SK-N-SH (cell line): Measurements from ENCODE around the gene CASP7. TPM values are rescaled to one million over a fixed set of nuclear protein-coding genes. Genes with fewer than 3 reads are reported as not detected.

ENCODE experiments used
- CTCF ChIA-PET: fragments of 300-600, 350-600 bp; formaldehyde crosslinking; extraction: SDS; loops from one replicate; lab custom pipeline; 2021; lab: Yijun Ruan, JAX
- POLR2A ChIA-PET: fragments of 350-600 bp; sonication (Branson Sonifier 250); formaldehyde crosslinking; extraction: SDS; loops from one replicate; lab custom pipeline; 2020; ENCODE audit warnings: antibody characterized with exemption, inconsistent platforms; lab: Yijun Ruan, JAX
- DNase-seq: peaks from one replicate; pipeline ENCODE4 v3.0.0; 2012
- H2AFZ ChIP-seq: fragments of 200-600 bp; sonication (generic); 2 replicates; pipeline ENCODE4 v1.8.1; 2016; ENCODE audit warnings: antibody characterized with exemption, mild to moderate bottlenecking, low read depth
- H3F3A ChIP-seq: fragments of 200-600 bp; sonication (generic); replicated peaks from 2 replicates; pipeline ENCODE3; 2016; ENCODE audit warnings: antibody characterized with exemption, mild to moderate bottlenecking; ENCODE audit not compliant: insufficient read depth
- H3K27ac ChIP-seq, 2 experiments: fragments of 200-500 bp in 1 of 2; fragments of 200-600 bp in 1 of 2; sonication (Bioruptor generic) in 1 of 2; sonication (generic), shearing (Covaris generic) in 1 of 2; 2 replicates each; pipeline versions ENCODE4 v1.5.1 to v1.6.1; 2014 to 2016; ENCODE audit warnings: low read depth in 2 of 2, inconsistent platforms in 1 of 2, low read length in 1 of 2, mild to moderate bottlenecking in 1 of 2, mixed read lengths in 1 of 2
- H3K27me3 ChIP-seq: fragments of 200-600 bp; sonication (generic), shearing (Covaris generic); 2 replicates; pipeline ENCODE4 v1.6.1; 2016; ENCODE audit warnings: mixed run types; ENCODE audit not compliant: insufficient read depth
- H3K36me3 ChIP-seq, 2 experiments: fragments of 200-500 bp in 1 of 2; fragments of 200-600 bp in 1 of 2; sonication (Bioruptor generic) in 1 of 2; sonication (generic) in 1 of 2; replicated peaks in 1 of 2; 2 replicates each; pipeline versions ENCODE3 to v1.5.1; 2014 to 2016; ENCODE audit warnings: low read length in 1 of 2, mild to moderate bottlenecking in 1 of 2; ENCODE audit not compliant: insufficient read depth in 2 of 2, control insufficient read depth in 1 of 2
- H3K4me1 ChIP-seq, 2 experiments: fragments of 200-500 bp in 1 of 2; fragments of 200-600 bp in 1 of 2; sonication (Bioruptor generic) in 1 of 2; sonication (generic), shearing (Covaris generic) in 1 of 2; 2 replicates each; pipeline versions ENCODE4 v1.5.1 to v1.6.1; 2014 to 2016; ENCODE audit warnings: low read depth in 1 of 2, low read length in 1 of 2, mixed run types in 1 of 2; ENCODE audit not compliant: insufficient read depth in 2 of 2, control insufficient read depth in 1 of 2
- H3K4me2 ChIP-seq: fragments of 200-600 bp; sonication (generic), shearing (Covaris generic); 2 replicates; pipeline ENCODE4 v1.6.1; 2017; ENCODE audit warnings: mixed run types
- H3K4me3 ChIP-seq, 2 experiments: fragments of 200-500 bp in 1 of 2; fragments of 200-600 bp in 1 of 2; sonication (Bioruptor generic) in 1 of 2; sonication (generic), shearing (Covaris generic) in 1 of 2; 2 replicates each; pipeline versions ENCODE4 v1.5.1 to v1.8.1; 2014 to 2016; ENCODE audit warnings: low read depth in 2 of 2, inconsistent platforms in 1 of 2, low read length in 1 of 2, mild to moderate bottlenecking in 1 of 2, mixed read lengths in 1 of 2, moderate library complexity in 1 of 2
- H3K79me2 ChIP-seq: fragments of 200-600 bp; sonication (generic); 2 replicates; pipeline ENCODE4 v1.8.1; 2017; ENCODE audit warnings: mild to moderate bottlenecking; ENCODE audit not compliant: insufficient read depth
- H3K9ac ChIP-seq: fragments of 200-600 bp; sonication (generic); 2 replicates; pipeline ENCODE4 v1.6.1; 2017; ENCODE audit warnings: mixed run types
- H3K9me2 ChIP-seq: fragments of 200-600 bp; sonication (generic); 2 replicates; pipeline ENCODE4 v1.6.1; 2017; ENCODE audit warnings: mixed run types
- H3K9me3 ChIP-seq: fragments of 200-600 bp; sonication (generic); 2 replicates; pipeline ENCODE4 v1.6.1; 2017; ENCODE audit warnings: mixed run types, mild to moderate bottlenecking, moderate library complexity
- H4K20me1 ChIP-seq: fragments of 200-600 bp; sonication (generic); 2 replicates; pipeline ENCODE4 v1.6.1; 2017; ENCODE audit warnings: mild to moderate bottlenecking, mixed run types; ENCODE audit not compliant: insufficient read depth
- EZH2phosphoT487 ChIP-seq: fragments of 200-600 bp; sonication (generic); IDR thresholded peaks from 2 replicates; pipeline ENCODE4 v1.6.1; 2017; ENCODE audit warnings: low read depth, mixed run types, mild to moderate bottlenecking, antibody characterized with exemption, moderate library complexity, borderline replicate concordance
- FOSL2 ChIP-seq: IDR thresholded peaks from 2 replicates; pipeline ENCODE4 v1.4.0; 2012; ENCODE audit warnings: low read depth, mild to moderate bottlenecking, moderate library complexity, borderline replicate concordance
- GABPA ChIP-seq: IDR thresholded peaks from 2 replicates; pipeline ENCODE4 v1.4.0; 2012; ENCODE audit warnings: low read depth, mild to moderate bottlenecking
- IRF3 ChIP-seq: fragments of 150-350 bp; IDR thresholded peaks from 2 replicates; pipeline ENCODE4 v1.6.1; 2016; ENCODE audit warnings: mild to moderate bottlenecking, low read depth, low read length
- NFIC ChIP-seq: IDR thresholded peaks from 2 replicates; pipeline ENCODE4 v1.4.0; 2012; ENCODE audit warnings: borderline replicate concordance
- POLR2AphosphoS5 ChIP-seq: IDR thresholded peaks from 2 replicates; pipeline ENCODE4 v1.6.1; 2012; ENCODE audit warnings: low read depth, low read length
- RXRA ChIP-seq: IDR thresholded peaks from 2 replicates; pipeline ENCODE4 v1.4.0; 2012; ENCODE audit warnings: low read depth, mild to moderate bottlenecking, borderline replicate concordance
- TAF1 ChIP-seq: IDR thresholded peaks from 2 replicates; pipeline ENCODE4 v1.6.1; 2012; ENCODE audit warnings: low read depth, mild to moderate bottlenecking, low read length, moderate library complexity, borderline replicate concordance
- TEAD4 ChIP-seq: IDR thresholded peaks from 2 replicates; pipeline ENCODE4 v1.4.0; 2012; ENCODE audit warnings: mild to moderate bottlenecking, borderline replicate concordance; ENCODE audit not compliant: insufficient read depth
- WGBS: methylation state at CpG from one replicate; pipeline ENCODE4 v1.1.6; 2017; ENCODE audit warnings: low lambda C conversion rate; 5-methylcytosine and 5-hydroxymethylcytosine counted together
- polyA plus RNA-seq, 3 experiments: library from polyadenylated mRNA; depleted of rRNA; stranded (reverse); fragments of >200 nt; gene quantifications; 2 replicates each; pipeline ENCODE4 v1.2.3, GENCODE V29; 2012
- TF ChIP-seq, protein P1 (sequence below): IDR thresholded peaks from 2 replicates; pipeline ENCODE4; 2012

Gene CASP7
- polyA plus RNA-seq, 1 of the 3 experiments (the other 2 are of a cell fraction): 15.1 TPM

- no peaks in the 10 kb centered on the region for H4K20me1 ChIP-seq
- ChIA-PET CTCF (no interaction called here), POLR2A (no interaction called here)
- H3K4me1 ChIP-seq: no peaks in the 10 kb centered on the region
- H3F3A ChIP-seq: no peaks in the 10 kb centered on the region
- no peaks in the 10 kb centered on the region for H3K36me3 ChIP-seq
- no peak overlapping the region for H3K9ac ChIP-seq
- H3K4me2 ChIP-seq: no peak overlapping the region
- no peaks in the 10 kb centered on the region; the same call in 1 of the 2 replicates for H3K27me3 ChIP-seq
- no peaks in the 10 kb centered on the region for H3K9me3 ChIP-seq
- DNase-seq: no peak
- no peak overlapping the region for H3K27ac ChIP-seq
- H3K4me3 ChIP-seq: no peak overlapping the region
- H3K9me2 ChIP-seq: no peaks in the 10 kb centered on the region
- no peaks in the 10 kb centered on the region for H3K79me2 ChIP-seq
- no peak overlapping the region for H2AFZ ChIP-seq
- no peak for TF ChIP-seq GABPA
- TF ChIP-seq FOSL2: no peak
- no peak for TF ChIP-seq TEAD4
- 48% methylated on average over 1 of the region's 1 CpG for WGBS
Measured at GRCh38 chr10:113764582-113764981, 84.9 kb downstream of the CASP7 start.

DNA sequence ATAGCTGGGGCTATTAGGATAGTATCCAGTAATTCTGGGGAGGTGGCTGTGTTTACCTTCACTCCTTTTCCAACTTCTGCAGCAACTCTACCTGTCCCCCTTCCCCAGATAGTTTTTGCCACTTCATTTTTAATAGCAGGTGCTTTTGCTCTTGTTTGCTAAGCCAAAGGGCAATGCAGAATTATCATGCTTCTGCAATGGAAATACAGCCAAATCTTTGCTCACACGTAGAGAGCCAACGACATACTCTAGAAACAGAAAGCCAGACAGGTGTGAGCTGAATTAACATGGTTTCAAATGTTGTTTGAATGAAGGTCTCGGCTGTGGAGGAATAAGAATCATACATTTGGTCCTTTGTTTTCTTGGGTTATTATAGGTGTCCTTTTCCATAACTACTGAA lies 86.2 kb downstream of the CASP7 start:
- H2AFZ ChIP-seq: no peak overlapping the region
- no peaks in the 10 kb centered on the region for H3K9me3 ChIP-seq
- no peak overlapping the region for H3K4me2 ChIP-seq
- no peak overlapping the region for H3K9ac ChIP-seq
- H3K27me3 ChIP-seq: no peaks in the 10 kb centered on the region; the same call in 1 of the 2 replicates
- H3K79me2 ChIP-seq: no peaks in the 10 kb centered on the region
- H3K4me1 ChIP-seq: no peaks in the 10 kb centered on the region
- no peak overlapping the region for H3K27ac ChIP-seq
- H3K4me3 ChIP-seq: no peak overlapping the region
- no peaks in the 10 kb centered on the region for H3K36me3 ChIP-seq
- DNase-seq: no peak
- POLR2A ChIA-PET: no interaction called here
- no peaks in the 10 kb centered on the region for H4K20me1 ChIP-seq
- TF ChIP-seq NFIC: no peak
- no peak for TF ChIP-seq RXRA
- no peak for TF ChIP-seq POLR2AphosphoS5
- TF ChIP-seq EZH2phosphoT487: no peak
- CTCF ChIA-PET: interaction anchor here (1.2 kb wide), 1 partner anchor 337 kb away, joined by 4 read pairs; no protein-coding TSS in a partner anchor
- no peaks in the 10 kb centered on the region for H3K9me2 ChIP-seq
- no peaks in the 10 kb centered on the region for H3F3A ChIP-seq
- 39% methylated on average over 3 of the region's 3 CpGs for WGBS

DNA sequence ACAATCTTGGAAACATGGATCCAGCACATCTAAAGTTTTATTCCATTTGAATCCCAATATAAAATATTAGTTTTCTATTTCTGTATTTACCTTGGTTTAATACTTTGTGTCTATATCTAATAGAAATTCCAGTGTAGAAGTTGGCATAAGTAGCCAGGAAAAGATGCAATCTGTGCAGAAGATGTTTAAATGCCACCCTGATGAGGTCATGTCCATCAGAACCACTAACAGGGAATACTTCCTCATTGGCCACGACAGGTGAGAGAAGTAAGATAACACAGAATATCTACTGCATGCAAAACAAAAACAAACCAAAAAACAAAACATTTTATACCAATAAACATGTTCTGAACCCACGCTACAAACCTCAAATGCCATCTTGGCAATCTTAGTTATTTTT lies 87.5 kb downstream of the CASP7 start:
- Histone ChIP-seq H3K27ac (no peak overlapping the region), H4K20me1 (no peaks in the 10 kb centered on the region), H3K4me2 (no peak overlapping the region), H3K9ac (no peak overlapping the region), H3K4me1 (no peaks in the 10 kb centered on the region), H3K79me2 (no peaks in the 10 kb centered on the region), H3K9me2 (no peaks in the 10 kb centered on the region), H3K4me3 (no peak overlapping the region), H3F3A (no peaks in the 10 kb centered on the region), H3K36me3 (no peaks in the 10 kb centered on the region), H3K9me3 (no peaks in the 10 kb centered on the region), H2AFZ (no peak overlapping the region), H3K27me3 (no peaks in the 10 kb centered on the region; the same call in 1 of the 2 replicates)
- ChIA-PET POLR2A (no interaction called here), CTCF (no interaction called here)
- WGBS: 61% methylated on average over 2 of the region's 2 CpGs
- TF ChIP-seq IRF3 (no peak), TAF1 (no peak)
- TF ChIP-seq, protein P1, sequence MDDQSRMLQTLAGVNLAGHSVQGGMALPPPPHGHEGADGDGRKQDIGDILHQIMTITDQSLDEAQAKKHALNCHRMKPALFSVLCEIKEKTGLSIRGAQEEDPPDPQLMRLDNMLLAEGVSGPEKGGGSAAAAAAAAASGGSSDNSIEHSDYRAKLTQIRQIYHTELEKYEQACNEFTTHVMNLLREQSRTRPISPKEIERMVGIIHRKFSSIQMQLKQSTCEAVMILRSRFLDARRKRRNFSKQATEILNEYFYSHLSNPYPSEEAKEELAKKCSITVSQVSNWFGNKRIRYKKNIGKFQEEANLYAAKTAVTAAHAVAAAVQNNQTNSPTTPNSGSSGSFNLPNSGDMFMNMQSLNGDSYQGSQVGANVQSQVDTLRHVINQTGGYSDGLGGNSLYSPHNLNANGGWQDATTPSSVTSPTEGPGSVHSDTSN: 0 out of 2 replicates have a peak, but pooled peaks have one; percentile 5
- DNase-seq: no peak
